ENCODE results near the gene ACVR2A.

GRCh38 chr2:147886136-147886535, 41.3 kb downstream of the ACVR2A start:
- TF ChIP-seq, protein P1, sequence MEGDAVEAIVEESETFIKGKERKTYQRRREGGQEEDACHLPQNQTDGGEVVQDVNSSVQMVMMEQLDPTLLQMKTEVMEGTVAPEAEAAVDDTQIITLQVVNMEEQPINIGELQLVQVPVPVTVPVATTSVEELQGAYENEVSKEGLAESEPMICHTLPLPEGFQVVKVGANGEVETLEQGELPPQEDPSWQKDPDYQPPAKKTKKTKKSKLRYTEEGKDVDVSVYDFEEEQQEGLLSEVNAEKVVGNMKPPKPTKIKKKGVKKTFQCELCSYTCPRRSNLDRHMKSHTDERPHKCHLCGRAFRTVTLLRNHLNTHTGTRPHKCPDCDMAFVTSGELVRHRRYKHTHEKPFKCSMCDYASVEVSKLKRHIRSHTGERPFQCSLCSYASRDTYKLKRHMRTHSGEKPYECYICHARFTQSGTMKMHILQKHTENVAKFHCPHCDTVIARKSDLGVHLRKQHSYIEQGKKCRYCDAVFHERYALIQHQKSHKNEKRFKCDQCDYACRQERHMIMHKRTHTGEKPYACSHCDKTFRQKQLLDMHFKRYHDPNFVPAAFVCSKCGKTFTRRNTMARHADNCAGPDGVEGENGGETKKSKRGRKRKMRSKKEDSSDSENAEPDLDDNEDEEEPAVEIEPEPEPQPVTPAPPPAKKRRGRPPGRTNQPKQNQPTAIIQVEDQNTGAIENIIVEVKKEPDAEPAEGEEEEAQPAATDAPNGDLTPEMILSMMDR (IDR thresholded peaks at IDR 0.05) = no peak
- TF ChIP-seq POLR2A (IDR thresholded peaks at IDR 0.05) = no peak

All from right lobe of liver (tissue), 4 donors.